Esophagus squamous epithelium (tissue), 4 donors: Measurements from ENCODE around the gene BSPH1.
A peak's percentile ranks its signal among the peaks of the same experiment; 100 is the strongest.
"Not testable (repeated sequence)": the region's sequence is repeated elsewhere in the genome, so short reads cannot be mapped to it uniquely, and the experiment has no call there.

Experiments
- CTCF ChIP-seq, 6 experiments: fragments of 450-650 bp in 4 of 6; fragments of 200-600 bp in 2 of 6; sonication (generic) in 2 of 6; IDR thresholded peaks; one replicate each; pipeline ENCODE4 v1.5.1; 2016 to 2019; ENCODE audit warnings: antibody characterized with exemption in 6 of 6, mild to moderate bottlenecking in 4 of 6, moderate library complexity in 4 of 6
- POLR2A ChIP-seq, 4 donors: fragments of 450-650 bp; IDR thresholded peaks; one replicate each; pipeline ENCODE4 v1.6.1; 2017; ENCODE audit warnings: antibody characterized with exemption in 4 of 4, mild to moderate bottlenecking in 4 of 4, moderate library complexity in 3 of 4

- TF ChIP-seq CTCF (IDR thresholded peaks at IDR 0.05), result peak; percentile 21 to 90 (median 36)
- TF ChIP-seq POLR2A (IDR thresholded peaks at IDR 0.05), result not testable (repeated sequence)
Measured at GRCh38 chr19:47920107-47920506, 71.9 kb downstream of the BSPH1 start.
